K562 (cell line): ENCODE data around the gene WDR64. TPM values are rescaled to one million over a fixed set of nuclear protein-coding genes. Genes with fewer than 3 reads are reported as not detected.

Source experiments
- ATF1 ChIP-seq, 2 experiments: fragments of 450-650 bp in 1 of 2; IDR thresholded peaks; 2 replicates each; pipeline ENCODE4 v1.6.1; 2016; ENCODE audit warnings: missing compliant biosample characterization in 1 of 2, missing genetic modification characterization in 1 of 2
- CCNT2 ChIP-seq: IDR thresholded peaks from 2 replicates; pipeline ENCODE4 v1.6.1; 2011; ENCODE audit warnings: borderline replicate concordance, low read depth, mild to moderate bottlenecking, moderate library complexity, mixed read lengths, low read length; ENCODE audit not compliant: insufficient read length; ENCODE audit errors: extremely low read depth
- CREM ChIP-seq: IDR thresholded peaks from 2 replicates; pipeline ENCODE4 v1.6.1; 2014; ENCODE audit warnings: antibody characterized with exemption, low read depth
- DMBX1 ChIP-seq: fragments of 250-450 bp; sonication (Bioruptor Pico); IDR thresholded peaks from 2 replicates; pipeline ENCODE4 v1.8.0; 2022; ENCODE audit warnings: inconsistent platforms, mild to moderate bottlenecking, moderate library complexity, borderline replicate concordance
- FOXK2 ChIP-seq, 2 experiments: fragments of 450-650 bp; IDR thresholded peaks in 1 of 2; conservative IDR thresholded peaks in 1 of 2; 2 replicates each; pipeline ENCODE4 v1.6.1; 2016; ENCODE audit warnings: low read depth in 2 of 2, mild to moderate bottlenecking in 1 of 2
- JUN ChIP-seq, 2 experiments: sonication (generic) in 1 of 2; formaldehyde crosslinking in 1 of 2; IDR thresholded peaks; 2 replicates each; pipeline versions ENCODE4 v1.6.1 to v1.8.0; 2012 to 2022; ENCODE audit warnings: borderline replicate concordance in 2 of 2, mild to moderate bottlenecking in 2 of 2, improper control_type of control experiment in 1 of 2, low read depth in 1 of 2, low read length in 1 of 2, missing genetic modification reagents in 1 of 2
- JUND ChIP-seq, 2 experiments: IDR thresholded peaks; 2 replicates in 1 of 2; 3 replicates in 1 of 2; pipeline ENCODE4 v1.6.1; 2011; ENCODE audit warnings: borderline replicate concordance in 2 of 2, low read depth in 2 of 2, low read length in 2 of 2, improper control_type of control experiment in 1 of 2, missing biosample characterization in 1 of 2, missing genetic modification characterization in 1 of 2, missing genetic modification reagents in 1 of 2
- KDM5B ChIP-seq: fragments of 200-600 bp; sonication (generic); IDR thresholded peaks from 2 replicates; pipeline ENCODE4 v1.6.1; 2012; ENCODE audit warnings: low read depth, mild to moderate bottlenecking, moderate library complexity, low read length, control low read depth, inconsistent platforms; ENCODE audit not compliant: insufficient replicate concordance
- MAZ ChIP-seq, 2 experiments: fragments of 450-650 bp in 1 of 2; sonication (generic) in 1 of 2; formaldehyde crosslinking; IDR thresholded peaks in 1 of 2; conservative IDR thresholded peaks in 1 of 2; 2 replicates each; pipeline versions ENCODE4 v1.4.0 to v1.5.0; 2020; ENCODE audit warnings: mild to moderate bottlenecking in 1 of 2, missing genetic modification reagents in 1 of 2
- NBN ChIP-seq: fragments of 450-650 bp; IDR thresholded peaks from 2 replicates; pipeline ENCODE4 v1.6.1; 2016; ENCODE audit warnings: low read depth, mild to moderate bottlenecking
- PHF8 ChIP-seq: fragments of 200-600 bp; sonication (generic); IDR thresholded peaks from 2 replicates; pipeline ENCODE4 v1.6.1; 2012; ENCODE audit warnings: mixed run types, mild to moderate bottlenecking, inconsistent platforms, low read length, moderate library complexity, borderline replicate concordance
- PML ChIP-seq: IDR thresholded peaks from 2 replicates; pipeline ENCODE4 v1.6.1; 2012; ENCODE audit warnings: low read length, inconsistent platforms
- RAD51 ChIP-seq: fragments of 450-650 bp; IDR thresholded peaks from 2 replicates; pipeline ENCODE4 v1.7.1; 2016; ENCODE audit warnings: low read depth, mild to moderate bottlenecking, borderline replicate concordance
- SIX5 ChIP-seq, 2 experiments: IDR thresholded peaks; 2 replicates each; pipeline ENCODE4 v1.6.1; 2011; ENCODE audit warnings: low read length in 2 of 2, borderline replicate concordance in 1 of 2, low read depth in 1 of 2, mild to moderate bottlenecking in 1 of 2, moderate library complexity in 1 of 2; ENCODE audit not compliant: insufficient read depth in 1 of 2
- SMARCC2 ChIP-seq: fragments of 450-650 bp; IDR thresholded peaks from 2 replicates; pipeline ENCODE4 v1.6.1; 2017; ENCODE audit warnings: antibody characterized with exemption, moderate library complexity, mild to moderate bottlenecking, low read depth
- SMARCE1 ChIP-seq: fragments of 450-650 bp; IDR thresholded peaks from 2 replicates; pipeline ENCODE4 v1.7.1; 2016; ENCODE audit warnings: mild to moderate bottlenecking
- ZNF140 ChIP-seq: fragments of 250-450 bp; sonication (Bioruptor Pico); IDR thresholded peaks from 2 replicates; pipeline ENCODE4 v1.8.0; 2021; ENCODE audit warnings: moderate library complexity, mild to moderate bottlenecking, inconsistent platforms
- ZNF274 ChIP-seq: IDR thresholded peaks from 2 replicates; pipeline ENCODE4 v1.6.1; 2011; ENCODE audit warnings: low read depth, mild to moderate bottlenecking, low read length, moderate library complexity, borderline replicate concordance
- ZNF324 ChIP-seq: fragments of 250-450 bp; sonication (Bioruptor Pico); IDR thresholded peaks from 2 replicates; pipeline ENCODE4 v1.4.0; 2020; ENCODE audit warnings: mild to moderate bottlenecking
- ZNF354B ChIP-seq: fragments of 250-450 bp; sonication (Bioruptor Pico); IDR thresholded peaks from 2 replicates; pipeline ENCODE4 v1.4.0; 2020
- ZNF431 ChIP-seq: sonication (generic); formaldehyde crosslinking; IDR thresholded peaks from 2 replicates; pipeline ENCODE4 v1.8.0; 2022; ENCODE audit warnings: mild to moderate bottlenecking, missing genetic modification reagents
- ZNF584 ChIP-seq: fragments of 200-800 bp; sonication (Bioruptor generic); IDR thresholded peaks from 2 replicates; pipeline ENCODE4 v1.6.1; 2016; ENCODE audit warnings: low read depth, mild to moderate bottlenecking, missing genetic modification characterization, missing compliant biosample characterization
- polyA plus RNA-seq, 8 experiments: library from polyadenylated mRNA; depleted of rRNA in 4 of 8; stranded (reverse) in 5 of 8; unstranded in 3 of 8; fragments of >200 nt; fragmentation: Nextera tagmentation in 2 of 8; fragmentation: Illumina TruSeq in 1 of 8; extraction: Ambion mirVana in 2 of 8; extraction: Trizol in 1 of 8; gene quantifications; 2 replicates each; pipeline versions ENCODE4 v1.2.1 to v1.2.3, GENCODE V29; 2011 to 2014; ENCODE audit warnings: inconsistent platforms in 1 of 8, missing spikeins in 1 of 8
- total RNA-seq, 7 experiments: library from RNA; depleted of rRNA in 6 of 7; stranded (reverse); fragments of >200 nt in 6 of 7; fragmentation: Illumina TruSeq in 2 of 7; extraction: Trizol in 2 of 7; gene quantifications; 2 replicates each; pipeline versions ENCODE4 v1.2.1 to v1.2.3, GENCODE V29; 2011 to 2021; ENCODE audit warnings: low replicate concordance in 1 of 7
- TF ChIP-seq, protein P1 (sequence below): fragments of 450-650 bp; formaldehyde crosslinking; IDR thresholded peaks from 2 replicates; pipeline ENCODE4 v1.4.0; 2020; ENCODE audit warnings: mild to moderate bottlenecking, mixed read lengths
- TF ChIP-seq, protein P2 (sequence below): fragments of 250-450 bp; sonication (Bioruptor Pico); IDR thresholded peaks from 2 replicates; pipeline ENCODE4 v1.4.0; 2020

WDR64 gene
- total and polyA plus RNA-seq, 9 of the 15 experiments (the other 6 are each of a cell fraction or from before 2014, with no cell fraction given), result 0.06 to 0.29 (median 0.19) TPM; not detected in 5

GRCh38 chr1:241696172-241696814 lies 44.2 kb downstream of the WDR64 start (continued):
- TF ChIP-seq SMARCE1 (peak; percentile 99), JUN (IDR thresholded peaks at IDR 0.05; ENCODE audit: borderline replicate concordance, low read depth, low read length) (peak; percentile 91), JUN (CRISPR knock-in tag; IDR thresholded peaks at IDR 0.05; ENCODE audit: borderline replicate concordance) (peak; percentile 70; the same call in 1 of the 2 replicates), PML (peak; percentile 96), SMARCC2 (peak; percentile 98), ZNF274 (0 out of 2 replicates have a peak, but pooled peaks have one; percentile 46), ZNF584 (CRISPR knock-in tag) (no peak; the same call in 1 of the 2 replicates), SIX5 (IDR thresholded peaks at IDR 0.05; ENCODE audit: borderline replicate concordance in 1 of 2, insufficient read depth in 1 of 2, low read depth in 1 of 2, low read length in 2 of 2) (no peak), DMBX1 (CRISPR knock-in tag) (peak; percentile 80), FOXK2 (conservative IDR thresholded peaks at IDR 0.05 in 1 of 2, IDR thresholded peaks at IDR 0.05 in 1 of 2; ENCODE audit: low read depth in 2 of 2) (peak; percentile 86 to 94; a peak in 3 of 4 replicates), PHF8 (peak; percentile 16; the same call in 1 of the 2 replicates), RAD51 (0 out of 2 replicates have a peak, but pooled peaks have one; percentile 15), ATF1 (CRISPR knock-in tag; IDR thresholded peaks at IDR 0.05) (no peak), ATF1 (tag; IDR thresholded peaks at IDR 0.05) (peak; percentile 87), ZNF354B (CRISPR knock-in tag) (no peak), CREM (peak; percentile 69; the same call in 1 of the 2 replicates), CCNT2 (peak; percentile 74), MAZ (CRISPR knock-in tag; conservative IDR thresholded peaks at IDR 0.05 in 1 of 2, IDR thresholded peaks at IDR 0.05 in 1 of 2) (peak in 1 of 2 experiments; percentile 56; a peak in 2 of 4 replicates), ZNF140 (no peak), ZNF324 (CRISPR knock-in tag) (no peak), NBN (peak; percentile 89), ZNF431 (CRISPR knock-in tag) (no peak), KDM5B (peak; percentile 46), JUND (IDR thresholded peaks at IDR 0.05; ENCODE audit: borderline replicate concordance, low read depth, low read length) (peak; percentile 93), JUND (tag; IDR thresholded peaks at IDR 0.05; ENCODE audit: borderline replicate concordance, low read depth, low read length) (peak; percentile 79; the same call in 2 of the 3 replicates)
- TF ChIP-seq, protein P1, sequence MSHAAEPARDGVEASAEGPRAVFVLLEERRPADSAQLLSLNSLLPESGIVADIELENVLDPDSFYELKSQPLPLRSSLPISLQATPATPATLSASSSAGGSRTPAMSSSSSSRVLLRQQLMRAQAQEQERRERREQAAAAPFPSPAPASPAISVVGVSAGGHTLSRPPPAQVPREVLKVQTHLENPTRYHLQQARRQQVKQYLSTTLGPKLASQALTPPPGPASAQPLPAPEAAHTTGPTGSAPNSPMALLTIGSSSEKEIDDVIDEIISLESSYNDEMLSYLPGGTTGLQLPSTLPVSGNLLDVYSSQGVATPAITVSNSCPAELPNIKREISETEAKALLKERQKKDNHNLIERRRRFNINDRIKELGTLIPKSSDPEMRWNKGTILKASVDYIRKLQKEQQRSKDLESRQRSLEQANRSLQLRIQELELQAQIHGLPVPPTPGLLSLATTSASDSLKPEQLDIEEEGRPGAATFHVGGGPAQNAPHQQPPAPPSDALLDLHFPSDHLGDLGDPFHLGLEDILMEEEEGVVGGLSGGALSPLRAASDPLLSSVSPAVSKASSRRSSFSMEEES (CRISPR knock-in tag), result no peak
- TF ChIP-seq, protein P2, sequence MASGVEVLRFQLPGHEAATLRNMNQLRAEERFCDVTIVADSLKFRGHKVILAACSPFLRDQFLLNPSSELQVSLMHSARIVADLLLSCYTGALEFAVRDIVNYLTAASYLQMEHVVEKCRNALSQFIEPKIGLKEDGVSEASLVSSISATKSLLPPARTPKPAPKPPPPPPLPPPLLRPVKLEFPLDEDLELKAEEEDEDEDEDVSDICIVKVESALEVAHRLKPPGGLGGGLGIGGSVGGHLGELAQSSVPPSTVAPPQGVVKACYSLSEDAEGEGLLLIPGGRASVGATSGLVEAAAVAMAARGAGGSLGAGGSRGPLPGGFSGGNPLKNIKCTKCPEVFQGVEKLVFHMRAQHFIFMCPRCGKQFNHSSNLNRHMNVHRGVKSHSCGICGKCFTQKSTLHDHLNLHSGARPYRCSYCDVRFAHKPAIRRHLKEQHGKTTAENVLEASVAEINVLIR (CRISPR knock-in tag), result 0 out of 2 replicates have a peak, but pooled peaks have one; percentile 21
